ENCODE data around the gene TEX51. TPM values are rescaled to one million over a fixed set of nuclear protein-coding genes. Genes with fewer than 3 reads are reported as not detected.

The TEX51 gene
- total RNA-seq, 1 experiment from 2014 or later: not detected

DNA sequence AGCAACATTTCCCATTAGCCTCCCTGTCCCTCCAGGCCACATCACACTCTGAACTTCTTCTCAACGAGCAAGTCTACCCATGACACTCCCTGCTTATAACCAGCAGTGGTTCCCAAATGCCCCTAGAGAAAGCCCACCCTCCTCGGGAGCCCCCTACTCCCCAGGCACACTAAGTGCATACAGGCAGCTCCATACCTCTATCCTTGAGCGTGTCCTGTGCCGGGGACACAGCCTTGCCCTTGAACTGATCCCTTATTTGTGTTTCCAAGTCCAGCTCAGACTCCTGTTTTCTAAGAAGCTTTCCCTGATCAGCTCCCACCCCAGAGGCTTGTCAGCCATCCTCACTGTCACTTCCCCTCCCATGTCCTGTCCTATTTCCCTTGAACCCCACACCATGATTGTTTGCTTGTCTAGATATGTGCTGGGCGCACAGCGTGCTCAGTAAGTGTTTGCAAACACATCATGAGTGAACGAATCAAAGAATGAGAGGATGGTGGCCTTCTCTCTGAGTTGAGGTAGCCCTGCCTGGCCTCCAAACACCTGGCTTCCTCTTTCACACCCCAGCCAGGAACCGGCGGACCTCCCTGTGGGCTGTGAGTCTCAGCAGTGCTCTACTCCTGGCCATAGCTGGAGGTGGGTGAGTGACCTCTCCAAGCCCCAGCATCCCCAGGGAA, 2.1 kb downstream of the TEX51 start:
- Histone ChIP-seq H3K9me3 (0 out of 2 replicates have a peak, but pooled peaks cover 2% of the 10 kb centered on the region), H3K36me3 (no peaks in the 10 kb centered on the region), H3K27me3 (no peaks in the 10 kb centered on the region), H3K4me3 (no peak overlapping the region)
- DNase-seq: no peak

DNA sequence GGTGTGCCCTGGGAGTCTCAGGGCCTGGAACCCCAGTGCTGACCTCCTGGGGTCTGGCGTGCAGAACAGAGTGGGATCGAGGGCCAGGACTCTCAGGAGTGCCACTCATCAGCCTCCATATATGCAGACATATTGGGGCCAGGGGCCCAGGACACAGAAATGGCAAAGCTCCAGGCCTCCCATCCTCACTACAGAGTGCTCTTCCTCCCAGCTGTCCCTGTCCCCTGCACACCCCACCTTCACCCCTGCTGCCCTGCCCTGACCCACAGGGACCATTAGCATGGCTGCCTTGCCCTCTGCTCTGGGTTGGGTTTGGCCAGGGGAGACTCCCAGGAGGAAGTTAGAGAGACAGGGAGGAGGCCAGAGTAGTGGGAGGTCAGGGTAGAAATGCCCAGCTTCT, 2.8 kb downstream of the TEX51 start:
- no peak for DNase-seq
- Histone ChIP-seq H3K4me3 (no peak overlapping the region), H3K9me3 (0 out of 2 replicates have a peak, but pooled peaks cover 2% of the 10 kb centered on the region), H3K36me3 (no peaks in the 10 kb centered on the region), H3K27me3 (no peaks in the 10 kb centered on the region)

DNA sequence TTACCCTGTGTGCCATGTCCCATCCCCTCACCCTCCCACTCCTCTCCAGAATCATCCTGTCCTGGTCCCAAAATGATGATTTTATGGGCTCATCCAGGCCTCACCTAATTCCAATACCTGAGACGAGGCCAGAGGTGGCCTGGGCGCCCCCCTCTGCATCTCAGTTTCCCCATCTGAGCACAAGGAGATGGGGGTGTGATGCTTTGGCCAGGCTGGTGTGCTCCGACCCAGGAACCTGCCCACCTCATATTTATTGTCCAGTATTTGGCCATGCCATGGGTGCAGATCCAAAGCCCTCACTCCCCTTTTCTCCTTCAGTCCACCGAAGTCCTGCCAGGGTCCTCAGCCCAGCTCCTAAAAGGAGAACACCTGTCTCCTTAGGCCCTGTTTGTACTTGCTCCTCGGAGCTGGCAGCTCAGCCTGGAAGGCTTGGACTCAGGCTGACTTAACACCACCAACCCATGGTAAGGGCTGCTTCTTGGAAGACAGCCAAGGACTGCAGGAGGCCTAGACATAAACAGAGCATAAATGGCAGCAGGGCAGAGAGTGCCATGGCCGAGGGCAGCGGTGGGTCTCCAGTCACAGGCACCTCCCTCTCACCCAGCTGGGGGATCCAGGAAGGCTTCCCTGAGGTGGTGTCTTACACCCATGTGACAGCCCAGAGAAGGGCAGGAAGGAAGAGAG, 3.6 kb downstream of the TEX51 start:
- no peak for DNase-seq
- Histone ChIP-seq H3K9me3 (0 out of 2 replicates have a peak, but pooled peaks cover 2% of the 10 kb centered on the region), H3K27me3 (no peaks in the 10 kb centered on the region), H3K4me3 (no peak overlapping the region), H3K36me3 (no peaks in the 10 kb centered on the region)

DNA sequence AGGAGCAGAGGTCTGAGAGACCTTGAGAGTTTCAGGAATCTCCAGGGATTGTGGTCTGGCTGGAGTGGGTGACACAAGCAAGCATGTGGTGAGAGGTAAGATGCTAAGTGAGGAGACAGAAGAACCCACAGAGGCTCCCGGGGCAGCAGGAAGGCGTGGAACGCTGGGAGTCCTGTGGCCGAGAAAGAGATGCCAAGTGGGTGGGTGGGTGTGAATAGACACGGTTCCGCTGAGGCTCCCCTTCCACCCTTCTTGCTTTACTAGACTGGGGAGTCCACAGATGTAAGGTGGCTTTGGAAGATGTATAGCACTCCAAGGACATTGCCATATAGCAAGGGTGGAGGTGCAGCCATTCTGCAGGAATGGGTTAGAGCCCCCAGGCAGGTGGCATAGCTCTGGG, 4.2 kb downstream of the TEX51 start:
- Histone ChIP-seq H3K4me3 (no peak overlapping the region), H3K27me3 (no peaks in the 10 kb centered on the region), H3K9me3 (0 out of 2 replicates have a peak, but pooled peaks cover 2% of the 10 kb centered on the region), H3K36me3 (no peaks in the 10 kb centered on the region)
- no peak for DNase-seq

DNA sequence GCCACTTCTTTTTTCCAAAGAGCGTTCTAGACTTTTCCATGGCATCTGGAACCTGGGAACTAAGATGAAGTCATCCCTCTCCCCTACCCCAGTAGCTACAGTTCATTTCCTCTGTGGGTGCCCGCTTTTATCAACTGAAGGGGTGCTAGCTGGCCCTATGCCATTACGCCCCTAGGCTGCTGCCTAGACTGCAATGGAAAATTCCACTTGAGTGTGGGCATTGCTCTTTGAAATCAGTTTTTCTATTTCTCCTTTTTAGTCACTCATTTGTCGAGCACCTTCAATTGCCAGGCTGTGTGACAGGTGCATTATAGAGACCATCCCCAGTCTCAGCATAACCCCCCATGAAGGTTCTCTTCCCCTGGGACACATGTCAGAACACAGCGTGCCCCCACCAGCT, 7.3 kb downstream of the TEX51 start:
- no peaks in the 10 kb centered on the region for H3K27me3 ChIP-seq
- DNase-seq: no peak
- H3K36me3 ChIP-seq: no peaks in the 10 kb centered on the region
- no peak overlapping the region for H3K4me3 ChIP-seq
- H3K9me3 ChIP-seq: 0 out of 2 replicates have a peak, but pooled peaks cover 2% of the 10 kb centered on the region

- H3K27me3 ChIP-seq: no peaks in the 10 kb centered on the region
- H3K36me3 ChIP-seq: no peaks in the 10 kb centered on the region
- no peak overlapping the region for H3K4me3 ChIP-seq
- 0 out of 2 replicates have a peak, but pooled peaks cover 2% of the 10 kb centered on the region for H3K9me3 ChIP-seq
- DNase-seq: no peak
Observed at GRCh38 chr2:126906781-126907180, 8.1 kb downstream of the TEX51 start.

GRCh38 chr2:126907671-126908070, 9.0 kb downstream of the TEX51 start:
- Histone ChIP-seq H3K27me3 (no peaks in the 10 kb centered on the region), H3K36me3 (no peaks in the 10 kb centered on the region)
- DNase-seq: no peak

GRCh38 chr2:126908721-126909177, 10.1 kb downstream of the TEX51 start:
- 0 out of 2 replicates have a peak, but pooled peaks cover 2% of the 10 kb centered on the region for H3K9me3 ChIP-seq
- no peak overlapping the region for H3K4me3 ChIP-seq
- DNase-seq: no peak
- no peaks in the 10 kb centered on the region for H3K27me3 ChIP-seq
- no peaks in the 10 kb centered on the region for H3K36me3 ChIP-seq

More at GRCh38 chr2:126907671-126908070, 9.0 kb downstream of the TEX51 start:
- 0 out of 2 replicates have a peak, but pooled peaks cover 2% of the 10 kb centered on the region for H3K9me3 ChIP-seq
- H3K4me3 ChIP-seq: no peak overlapping the region

DNA sequence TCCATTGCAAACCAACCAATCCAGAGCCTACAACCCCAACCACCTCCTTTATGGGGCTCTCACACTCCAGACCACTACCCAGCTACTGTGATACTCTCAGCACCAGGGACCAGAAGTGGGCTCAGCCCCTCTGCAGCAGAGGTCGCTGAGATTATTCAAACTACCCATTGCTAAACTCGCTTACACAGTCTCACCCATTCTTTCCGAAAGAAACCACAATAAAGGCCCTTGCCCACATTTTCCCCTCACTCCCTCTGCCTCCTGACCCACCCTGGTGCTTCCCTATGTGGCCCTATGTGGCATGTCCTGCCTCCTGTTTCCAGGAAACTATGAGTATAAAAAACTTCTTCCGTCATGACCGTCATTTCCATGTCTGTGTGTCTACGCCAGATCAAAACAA, 10.7 kb downstream of the TEX51 start:
- DNase-seq: no peak
- Histone ChIP-seq H3K4me3 (no peak overlapping the region), H3K9me3 (0 out of 2 replicates have a peak, but pooled peaks cover 2% of the 10 kb centered on the region), H3K27me3 (no peaks in the 10 kb centered on the region), H3K36me3 (no peaks in the 10 kb centered on the region)

GRCh38 chr2:126909781-126910180, 11.1 kb downstream of the TEX51 start:
- Histone ChIP-seq H3K27me3 (no peaks in the 10 kb centered on the region), H3K9me3 (no peaks in the 10 kb centered on the region), H3K4me3 (no peak overlapping the region), H3K36me3 (no peaks in the 10 kb centered on the region)
- no peak for DNase-seq

- no peak overlapping the region for H3K4me3 ChIP-seq
- H3K36me3 ChIP-seq: no peaks in the 10 kb centered on the region
- H3K27me3 ChIP-seq: no peaks in the 10 kb centered on the region
- no peak for DNase-seq
- no peaks in the 10 kb centered on the region for H3K9me3 ChIP-seq
Observed at GRCh38 chr2:126910637-126911036, 11.9 kb downstream of the TEX51 start.

GRCh38 chr2:126911111-126911796, 12.6 kb downstream of the TEX51 start:
- Histone ChIP-seq H3K4me3 (no peak overlapping the region), H3K36me3 (no peaks in the 10 kb centered on the region), H3K27me3 (no peaks in the 10 kb centered on the region; the same call in 1 of the 2 replicates), H3K9me3 (no peaks in the 10 kb centered on the region)
- no peak for DNase-seq

DNA sequence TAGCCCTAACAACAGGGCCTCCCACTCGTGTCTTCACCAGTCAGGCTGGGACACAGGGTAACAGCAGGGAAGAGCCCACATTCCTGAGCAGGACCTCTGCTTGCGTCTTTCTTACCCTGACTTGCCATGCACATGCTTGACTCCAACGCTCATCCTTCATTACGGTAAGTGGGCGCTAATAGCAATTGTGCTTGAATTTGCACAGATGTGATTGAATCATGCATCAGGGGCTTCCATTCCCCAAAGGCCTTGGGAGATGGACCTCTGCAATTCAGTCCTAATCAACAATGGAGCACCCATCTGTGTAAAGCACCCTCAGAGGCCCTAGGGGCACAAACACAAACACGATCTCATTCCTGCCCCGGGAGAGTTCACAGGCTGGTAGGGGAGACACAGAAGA, 13.5 kb downstream of the TEX51 start:
- no peak overlapping the region for H3K4me3 ChIP-seq
- H3K36me3 ChIP-seq: no peaks in the 10 kb centered on the region
- no peaks in the 10 kb centered on the region for H3K9me3 ChIP-seq
- DNase-seq: no peak
- H3K27me3 ChIP-seq: no peaks in the 10 kb centered on the region; the same call in 1 of the 2 replicates

DNA sequence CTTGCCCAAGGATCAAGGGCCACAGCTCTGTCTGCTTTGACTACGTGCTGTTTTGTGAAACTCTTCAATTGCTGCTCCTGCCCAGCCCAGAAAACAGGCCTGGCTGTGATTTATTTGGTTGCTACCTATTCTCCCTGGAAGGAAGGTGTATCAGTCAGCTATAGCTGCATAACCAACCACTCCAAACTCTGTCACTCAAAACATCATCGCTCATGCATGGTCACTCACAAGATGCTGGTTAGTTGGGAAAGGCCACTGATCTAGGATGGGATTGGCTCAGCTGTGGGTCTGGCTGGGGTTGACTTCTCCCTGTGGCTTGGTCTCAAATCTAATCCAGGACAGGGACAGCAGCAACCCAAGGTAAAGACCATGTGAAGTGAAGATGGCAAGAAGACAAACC, 14.6 kb downstream of the TEX51 start:
- no peaks in the 10 kb centered on the region; the same call in 1 of the 2 replicates for H3K27me3 ChIP-seq
- H3K36me3 ChIP-seq: no peaks in the 10 kb centered on the region
- DNase-seq: no peak
- no peaks in the 10 kb centered on the region for H3K9me3 ChIP-seq
- no peak overlapping the region for H3K4me3 ChIP-seq

GRCh38 chr2:126913881-126914615, 15.4 kb downstream of the TEX51 start:
- Histone ChIP-seq H3K36me3 (no peaks in the 10 kb centered on the region), H3K27me3 (no peaks in the 10 kb centered on the region; the same call in 1 of the 2 replicates), H3K9me3 (no peaks in the 10 kb centered on the region), H3K4me3 (no peak overlapping the region)
- DNase-seq: no peak

DNA sequence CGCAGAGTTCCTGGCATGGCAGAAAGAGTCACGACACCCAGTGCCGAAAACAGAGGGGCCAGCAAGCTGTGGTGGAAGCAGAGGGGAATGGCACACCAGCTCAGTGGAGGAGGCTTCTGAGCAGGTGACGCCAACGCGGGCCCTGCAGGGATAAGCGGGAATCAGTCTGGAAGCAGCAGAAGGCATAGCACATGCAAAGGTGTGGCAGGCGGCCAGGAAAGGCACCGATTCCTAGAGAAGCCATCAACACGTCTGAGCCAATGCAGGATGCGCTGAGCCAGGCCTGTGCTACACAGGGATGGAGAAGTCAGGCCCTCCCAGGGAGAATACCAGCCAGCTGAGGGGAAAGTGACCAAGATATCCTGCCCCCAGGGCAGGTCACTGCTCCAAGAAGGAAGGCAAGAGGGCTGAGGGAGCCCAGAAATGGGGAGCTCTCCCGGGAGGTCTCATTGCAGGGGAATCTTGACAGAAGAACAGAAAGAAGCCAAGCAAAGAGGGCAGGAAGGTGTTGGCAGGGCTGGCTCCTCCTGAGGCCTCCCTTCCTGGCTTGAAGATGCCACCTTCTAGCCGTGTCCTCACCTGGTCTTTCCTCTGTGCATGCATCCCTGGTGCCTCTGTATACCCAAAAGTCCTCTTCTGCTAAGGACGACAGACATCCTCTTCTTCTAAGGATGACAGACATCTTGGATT, 16.3 kb downstream of the TEX51 start:
- DNase-seq: no peak
- H3K27me3 ChIP-seq: no peaks in the 10 kb centered on the region; the same call in 1 of the 2 replicates
- H3K4me3 ChIP-seq: no peak overlapping the region
- H3K36me3 ChIP-seq: no peaks in the 10 kb centered on the region
- no peaks in the 10 kb centered on the region for H3K9me3 ChIP-seq

Data from MG63 (cell line).